HG03457 (cell line): ENCODE results near the gene LRRTM1.

Experiments
- ATAC-seq: cut with Tn5 transposase; IDR thresholded peaks from one replicate; pipeline ENCODE4 v1.9.1; 2021; ENCODE audit warnings: moderate number of reproducible peaks; ENCODE audit not compliant: unreplicated experiment

Gene LRRTM1

GRCh38 chr2:80303006-80303908 lies 1.3 kb downstream of the LRRTM1 start:
- ATAC-seq, result no peak

- ATAC-seq, result no peak
Measured at GRCh38 chr2:80302314-80303005, 2.1 kb downstream of the LRRTM1 start.

GRCh38 chr2:80302001-80302313 lies 2.6 kb downstream of the LRRTM1 start:
- ATAC-seq, result no peak

DNA sequence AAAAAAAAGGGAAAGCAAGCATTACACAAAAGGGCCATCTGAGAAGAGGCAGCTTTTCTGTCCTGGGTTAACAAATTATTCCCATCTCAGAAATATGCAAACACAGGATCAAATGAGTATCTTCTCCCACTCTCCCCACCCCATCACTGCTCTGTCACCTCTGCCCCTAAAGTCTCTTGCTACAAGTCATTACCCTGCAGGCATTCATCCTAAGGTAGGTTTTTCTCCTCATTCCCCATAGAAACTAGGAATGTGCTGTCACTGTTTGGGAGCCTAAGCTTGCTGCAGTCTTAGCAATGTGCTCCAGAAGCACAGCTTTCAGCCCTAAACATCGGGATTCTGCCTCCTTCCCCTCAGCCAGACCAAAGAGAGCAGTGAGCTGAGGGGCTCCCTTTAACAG lies 3.6 kb downstream of the LRRTM1 start:
- no peak for ATAC-seq

DNA sequence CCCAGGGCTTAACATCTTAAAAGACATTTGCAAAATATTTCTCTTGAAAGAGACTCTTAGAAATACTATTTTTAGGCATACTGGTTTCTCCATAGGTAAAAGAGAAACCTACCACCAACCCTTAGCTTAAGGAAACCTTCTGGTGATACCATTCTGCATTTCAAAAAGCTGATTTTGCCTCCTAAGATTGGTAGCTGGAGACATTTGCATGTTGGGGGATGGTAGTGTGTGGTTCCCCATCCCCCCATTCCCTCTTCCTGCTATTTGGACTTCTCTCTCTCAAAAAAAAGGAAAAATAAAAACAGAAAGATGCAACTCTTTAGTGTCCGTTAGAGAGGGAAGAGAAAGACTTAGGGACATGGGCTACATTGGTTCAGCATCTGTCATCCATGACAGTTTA lies 4.2 kb downstream of the LRRTM1 start:
- ATAC-seq, result no peak

DNA sequence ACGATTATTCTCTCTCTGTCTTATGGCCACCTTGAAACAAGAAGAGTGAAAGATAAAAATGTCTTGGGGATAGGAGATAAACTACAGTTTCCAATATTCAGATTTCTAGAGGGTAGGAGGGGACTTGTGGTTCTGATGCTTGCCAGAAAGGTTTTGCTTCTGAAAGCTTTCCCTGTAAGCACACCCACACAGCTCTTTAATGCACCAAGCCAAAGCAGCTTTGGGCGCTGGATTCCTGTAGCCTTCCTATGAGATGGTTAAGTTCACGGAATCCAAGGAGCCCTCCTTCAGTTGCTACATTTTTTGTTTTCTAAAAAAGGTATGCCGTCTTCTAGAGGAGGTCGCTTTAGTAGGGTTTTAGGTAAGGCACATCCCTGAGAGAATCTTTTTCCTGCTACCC lies 4.9 kb downstream of the LRRTM1 start:
- ATAC-seq, result no peak

DNA sequence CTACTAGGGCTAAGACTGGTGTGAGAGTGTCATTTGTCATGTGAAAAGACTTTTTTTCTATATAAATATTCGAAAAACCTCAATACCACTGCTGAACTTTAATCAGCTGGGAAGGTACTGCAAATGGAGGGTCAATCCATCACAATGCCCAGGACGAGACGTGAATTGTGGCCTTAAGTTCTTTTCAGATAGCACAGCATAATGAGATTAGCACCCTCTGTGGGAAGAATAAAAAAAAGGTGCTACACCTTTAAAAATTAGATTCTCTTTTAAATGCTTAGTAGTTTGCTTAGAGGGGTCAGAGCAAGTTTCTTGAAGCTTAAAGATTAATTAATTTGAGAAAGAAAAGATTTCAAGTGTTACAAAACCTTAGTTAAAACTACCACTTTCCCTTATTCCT lies 5.6 kb downstream of the LRRTM1 start:
- ATAC-seq, result no peak

- no peak for ATAC-seq
Measured at GRCh38 chr2:80293039-80293438, 11.5 kb downstream of the LRRTM1 start.

GRCh38 chr2:80292474-80292873 lies 12.1 kb downstream of the LRRTM1 start:
- no peak for ATAC-seq

GRCh38 chr2:80291656-80292055 lies 12.9 kb downstream of the LRRTM1 start:
- no peak for ATAC-seq

DNA sequence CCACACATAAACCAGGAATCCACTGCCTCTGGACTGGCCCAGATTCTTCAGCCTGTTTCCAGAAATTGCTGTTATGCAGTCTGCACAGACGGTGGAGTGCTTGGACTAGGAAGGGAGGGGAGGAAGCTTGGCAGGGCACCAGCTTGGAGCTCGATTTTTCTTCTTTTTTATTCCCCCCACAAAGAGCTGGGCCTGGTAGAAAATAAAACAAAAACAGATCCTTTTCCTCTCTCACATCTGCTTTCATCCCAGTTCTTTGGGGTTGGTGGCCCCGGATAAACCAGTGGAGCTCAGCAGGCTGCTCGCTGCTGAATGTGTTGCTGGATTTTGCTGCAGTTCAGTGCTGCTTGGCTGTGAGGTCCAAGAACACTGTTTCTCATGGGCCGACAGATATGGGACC lies 16.0 kb downstream of the LRRTM1 start:
- ATAC-seq, result no peak

DNA sequence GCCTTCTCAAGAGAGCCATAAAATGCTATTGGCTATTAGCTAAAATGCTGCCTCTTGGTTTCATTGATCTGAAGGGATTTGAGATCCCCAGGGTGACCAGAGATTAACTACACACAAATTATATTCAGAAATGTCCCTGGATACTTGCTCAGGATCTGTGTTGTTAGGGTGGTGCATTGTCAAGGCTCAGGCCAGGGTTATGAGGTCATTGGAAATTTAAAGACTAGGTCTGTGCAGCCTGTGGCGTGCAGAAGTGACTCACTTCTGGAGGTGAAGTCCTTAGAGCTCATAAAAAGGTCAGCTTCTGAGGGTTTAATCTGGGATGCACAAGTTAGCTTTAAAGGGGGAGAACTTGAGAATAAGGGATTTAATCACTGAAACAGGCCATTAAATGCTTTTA lies 23.5 kb downstream of the LRRTM1 start:
- no peak for ATAC-seq

- no peak for ATAC-seq
Measured at GRCh38 chr2:80280598-80280997, 24.0 kb downstream of the LRRTM1 start.

GRCh38 chr2:80269806-80270205 lies 34.7 kb downstream of the LRRTM1 start:
- ATAC-seq, result no peak

DNA sequence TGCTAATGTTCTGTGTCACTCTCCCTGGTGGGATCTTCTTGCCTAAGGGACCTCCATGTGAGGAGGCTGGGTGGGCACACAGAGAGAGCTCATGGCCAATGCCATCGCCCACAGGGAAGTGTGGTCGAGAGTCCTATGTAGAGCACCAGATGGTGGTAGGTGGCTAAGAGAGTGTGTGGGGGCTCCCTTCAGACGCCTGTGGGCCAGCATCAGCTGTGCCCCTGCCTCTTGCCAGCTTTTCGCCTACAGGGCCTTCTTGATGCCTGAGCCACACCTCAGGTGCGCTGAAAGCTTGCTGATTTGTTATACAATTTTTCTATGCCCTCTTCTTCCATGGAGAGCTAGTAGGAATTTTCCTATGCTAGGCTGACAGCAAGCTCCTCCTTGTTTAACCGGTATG lies 38.3 kb downstream of the LRRTM1 start:
- no peak for ATAC-seq

DNA sequence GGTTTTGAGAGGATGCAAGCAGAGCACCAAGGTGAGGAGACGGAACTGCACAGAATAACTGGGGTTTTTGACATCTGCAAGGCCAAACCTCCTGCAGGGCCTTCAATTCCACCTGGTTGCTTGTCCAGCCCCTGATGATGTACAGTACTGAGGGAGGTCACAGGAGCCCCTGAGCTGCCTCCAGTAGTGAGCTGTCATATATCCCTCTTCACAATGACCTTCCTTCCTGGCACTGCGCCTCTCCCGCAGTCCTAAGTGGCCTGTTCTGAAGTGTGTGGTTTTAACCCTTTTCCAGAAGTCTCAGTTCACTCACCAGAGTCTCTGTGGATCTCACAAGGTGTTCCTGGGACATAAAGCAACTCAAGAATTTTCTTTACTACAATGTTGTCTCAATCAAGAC lies 45.3 kb downstream of the LRRTM1 start:
- ATAC-seq, result no peak

GRCh38 chr2:80258793-80259192 lies 45.8 kb downstream of the LRRTM1 start:
- ATAC-seq, result no peak

DNA sequence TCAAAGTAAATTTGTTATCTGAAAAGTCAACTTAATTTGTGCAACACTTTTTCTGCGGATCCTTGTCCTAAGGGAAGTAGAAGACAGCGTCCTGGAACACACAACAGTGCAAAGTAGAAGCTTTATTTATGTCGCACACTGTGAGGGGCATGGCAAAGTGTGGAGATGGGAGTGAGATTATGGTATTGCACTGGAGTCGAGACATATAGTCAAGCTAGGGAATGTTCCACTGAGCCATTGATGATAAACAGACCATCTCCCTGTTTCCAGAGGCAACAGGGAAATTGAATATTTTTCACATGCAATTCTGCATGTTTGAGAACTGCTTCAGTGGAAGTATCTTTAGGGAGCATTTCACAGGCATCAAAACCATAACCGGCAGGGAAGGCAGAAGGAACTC lies 46.2 kb downstream of the LRRTM1 start:
- ATAC-seq, result no peak

GRCh38 chr2:80257450-80257849 lies 47.1 kb downstream of the LRRTM1 start:
- no peak for ATAC-seq

GRCh38 chr2:80256782-80257167 lies 47.8 kb downstream of the LRRTM1 start:
- ATAC-seq, result no peak

DNA sequence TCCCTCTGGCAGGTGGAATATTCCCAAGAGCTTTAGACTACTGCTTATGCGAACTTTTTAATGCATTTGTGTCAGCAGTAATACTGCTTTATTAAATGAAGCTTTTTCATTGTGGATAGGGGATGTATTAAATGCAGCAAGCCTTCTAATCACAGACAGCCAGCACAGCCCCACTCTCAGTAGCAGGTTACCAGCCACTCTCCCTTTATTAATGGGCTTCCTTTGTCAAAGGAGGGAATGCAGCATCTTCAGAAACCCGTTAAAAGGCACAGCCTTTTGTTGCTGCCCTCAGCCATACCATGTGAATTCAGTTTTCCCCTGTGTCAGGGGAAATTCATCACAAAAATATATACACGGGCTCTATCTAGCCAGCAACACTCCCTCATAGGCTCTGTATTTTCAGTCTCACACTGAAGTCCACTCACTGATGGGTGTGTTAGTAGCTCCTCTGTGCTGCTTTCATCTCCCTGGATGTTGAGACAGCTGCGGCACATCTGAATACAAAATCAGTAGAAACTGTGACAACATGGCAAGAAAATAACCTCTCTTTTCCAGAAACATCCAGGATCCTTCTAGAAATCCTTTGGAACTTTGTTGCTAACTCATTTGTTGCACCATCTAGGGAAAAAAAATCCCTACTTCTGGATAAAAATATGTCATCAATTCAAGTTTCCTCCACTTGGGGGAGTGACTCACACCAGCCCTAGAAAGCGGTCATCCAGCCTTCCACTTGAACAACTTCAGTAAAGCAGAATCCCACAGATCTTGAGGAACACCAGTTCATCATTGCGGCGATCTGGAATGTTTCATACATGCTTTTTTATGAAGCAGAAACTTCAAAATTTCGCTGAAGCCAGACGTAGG lies 48.4 kb downstream of the LRRTM1 start:
- no peak for ATAC-seq
